GM23338 (cell line): Measurements from ENCODE around the gene MMS19. TPM values are rescaled to one million over a fixed set of nuclear protein-coding genes. Genes with fewer than 3 reads are reported as not detected.

ENCODE experiments used
- ATAC-seq: fragments of 200-7000 bp; cut with Tn5 transposase; 3 replicates; pipeline ENCODE4 v1.9.1; 2020
- DNase-seq: peaks from one replicate; pipeline ENCODE4 v3.0.0-alpha.2; 2015; ENCODE audit warnings: low spot score
- H2AFZ ChIP-seq: fragments of 200-600 bp; sonication (generic); 2 replicates; pipeline ENCODE4 v1.8.0; 2016; ENCODE audit warnings: antibody characterized with exemption, mild to moderate bottlenecking, moderate library complexity
- H3F3A ChIP-seq: fragments of 200-600 bp; sonication (generic); replicated peaks from 2 replicates; pipeline ENCODE4 v1.8.0; 2017; ENCODE audit warnings: antibody characterized with exemption, mixed run types, low read depth
- H3K27ac ChIP-seq: fragments of 200-600 bp; sonication (generic); 2 replicates; pipeline ENCODE4 v1.6.1; 2016; ENCODE audit warnings: low read depth
- H3K27me3 ChIP-seq: fragments of 200-600 bp; sonication (generic); 2 replicates; pipeline ENCODE4 v1.8.0; 2016; ENCODE audit warnings: mild to moderate bottlenecking, mixed run types, moderate library complexity; ENCODE audit not compliant: insufficient read depth
- H3K36me3 ChIP-seq: fragments of 200-600 bp; sonication (generic); 2 replicates; pipeline ENCODE4 v1.8.0; 2016; ENCODE audit warnings: mild to moderate bottlenecking; ENCODE audit not compliant: insufficient read depth
- H3K4me1 ChIP-seq: fragments of 200-600 bp; sonication (generic); 2 replicates; pipeline ENCODE4 v1.8.0; 2016; ENCODE audit warnings: mild to moderate bottlenecking, moderate library complexity; ENCODE audit not compliant: insufficient read depth
- H3K4me2 ChIP-seq: fragments of 200-600 bp; sonication (generic); 2 replicates; pipeline ENCODE4 v1.7.1; 2017; ENCODE audit warnings: mixed run types
- H3K4me3 ChIP-seq: fragments of 200-600 bp; sonication (generic); 2 replicates; pipeline ENCODE4 v1.6.1; 2016; ENCODE audit warnings: mixed run types
- H3K79me2 ChIP-seq: fragments of 200-600 bp; sonication (generic); replicated peaks from 2 replicates; pipeline ENCODE4 v1.8.0; 2017; ENCODE audit warnings: mild to moderate bottlenecking; ENCODE audit not compliant: insufficient read depth
- H3K9me2 ChIP-seq: fragments of 200-600 bp; sonication (generic); 2 replicates; pipeline ENCODE4 v1.8.0; 2017; ENCODE audit not compliant: insufficient read depth
- H4K20me1 ChIP-seq: fragments of 200-600 bp; sonication (generic); replicated peaks from 2 replicates; pipeline ENCODE4 v1.8.0; 2017; ENCODE audit warnings: mild to moderate bottlenecking; ENCODE audit not compliant: insufficient read depth
- H3K27ac Mint-ChIP-seq: 2 replicates; pipeline ENCODE4 v1.8.0; 2020; ENCODE audit warnings: inconsistent platforms, mild to moderate bottlenecking, moderate library complexity, mixed read lengths
- H3K27me3 Mint-ChIP-seq: 3 replicates; pipeline ENCODE4 v1.8.0; 2022; ENCODE audit warnings: low read depth, mild to moderate bottlenecking, moderate library complexity, mixed read lengths, inconsistent platforms; ENCODE audit not compliant: insufficient read depth, poor library complexity
- H3K36me3 Mint-ChIP-seq: 3 replicates; pipeline ENCODE4 v1.8.0; 2021; ENCODE audit warnings: low read depth, mild to moderate bottlenecking, inconsistent platforms, moderate library complexity, mixed read lengths
- H3K4me1 Mint-ChIP-seq: 3 replicates; pipeline ENCODE4 v1.8.0; 2020; ENCODE audit warnings: mild to moderate bottlenecking, inconsistent platforms, mixed read lengths
- H3K4me3 Mint-ChIP-seq: 3 replicates; pipeline ENCODE4 v1.8.0; 2021; ENCODE audit warnings: moderate library complexity, mild to moderate bottlenecking, inconsistent platforms, mixed read lengths
- H3K9me3 Mint-ChIP-seq: 3 replicates; pipeline ENCODE4 v1.8.0; 2020; ENCODE audit warnings: moderate library complexity, mild to moderate bottlenecking, inconsistent platforms, mixed read lengths
- CREB1 ChIP-seq: fragments of 250-450 bp; sonication (Bioruptor Pico); IDR thresholded peaks from 2 replicates; pipeline ENCODE4 v1.5.0; 2020; ENCODE audit warnings: low read depth, mild to moderate bottlenecking, moderate library complexity
- EZH2 ChIP-seq: fragments of 200-600 bp; sonication (generic); IDR thresholded peaks from one replicate; pipeline ENCODE4 v1.8.0; 2017; ENCODE audit warnings: antibody characterized with exemption, mild to moderate bottlenecking, low read depth; ENCODE audit not compliant: unreplicated experiment
- NANOG ChIP-seq: IDR thresholded peaks from 2 replicates; pipeline ENCODE4 v1.6.1; 2016; ENCODE audit warnings: antibody characterized with exemption, borderline replicate concordance
- POLR2AphosphoS5 ChIP-seq: IDR thresholded peaks from 2 replicates; pipeline ENCODE4 v1.6.1; 2016; ENCODE audit warnings: antibody characterized with exemption, low read depth
- STAT1 ChIP-seq: IDR thresholded peaks from one replicate; pipeline ENCODE4 v1.6.1; 2016; ENCODE audit warnings: antibody characterized with exemption; ENCODE audit not compliant: unreplicated experiment
- ZNF114 ChIP-seq: fragments of 250-450 bp; sonication (Bioruptor Pico); IDR thresholded peaks from 2 replicates; pipeline ENCODE4 v1.5.0; 2020; ENCODE audit warnings: mild to moderate bottlenecking, moderate library complexity
- ZNF331 ChIP-seq: fragments of 250-450 bp; sonication (Bioruptor Pico); IDR thresholded peaks from 2 replicates; pipeline ENCODE4 v1.5.0; 2020; ENCODE audit warnings: low read depth, mild to moderate bottlenecking, moderate library complexity
- polyA plus RNA-seq: library from polyadenylated mRNA; unstranded; fragments of >200 nt; fragmentation: Nextera tagmentation; extraction: Ambion mirVana; gene quantifications from 2 replicates; pipeline ENCODE4 v1.2.1, GENCODE V29; 2016
- total RNA-seq: library from RNA; depleted of rRNA; stranded (reverse); fragments of >200 nt; shearing (Covaris generic); gene quantifications from 2 replicates; pipeline ENCODE4 v1.2.3, GENCODE V29; 2014
- TF ChIP-seq, protein P1 (sequence below): IDR thresholded peaks from 2 replicates; pipeline ENCODE4 v1.6.1; 2016; ENCODE audit warnings: antibody characterized with exemption
- TF ChIP-seq, protein P2 (sequence below): fragments of 250-450 bp; sonication (Bioruptor Pico); IDR thresholded peaks from 2 replicates; pipeline ENCODE4 v1.5.0; 2020; ENCODE audit warnings: mild to moderate bottlenecking, moderate library complexity
- TF ChIP-seq, protein P3 (sequence below), 2 experiments: fragments of 200-600 bp in 1 of 2; sonication (generic) in 1 of 2; conservative IDR thresholded peaks; 2 replicates each; pipeline versions ENCODE4 v1.5.1 to v1.6.1; 2016 to 2017; ENCODE audit warnings: antibody characterized with exemption in 2 of 2, low read depth in 2 of 2, mild to moderate bottlenecking in 2 of 2, moderate library complexity in 1 of 2

Gene MMS19
- total and polyA plus RNA-seq, 2 experiments from 2014 or later, result 81.5 to 252 TPM

DNA sequence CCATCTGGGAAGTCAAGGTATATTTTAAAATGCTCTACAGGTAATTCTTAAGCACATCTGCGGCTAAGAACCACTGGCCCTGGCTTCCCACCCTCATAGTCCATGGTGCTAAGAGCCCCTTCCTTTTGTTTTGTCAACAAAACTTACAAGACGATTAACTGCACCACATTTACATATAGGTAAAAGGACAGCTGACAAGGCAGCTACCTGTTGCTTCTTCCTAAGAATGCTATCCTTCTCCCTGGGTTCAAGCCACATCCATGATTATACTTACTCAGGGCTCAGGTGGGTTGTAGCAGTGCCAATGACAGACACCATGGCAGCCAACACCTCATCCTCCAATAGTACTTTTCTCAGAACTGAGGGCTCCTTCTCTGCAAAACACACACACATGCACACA is 35.9 kb downstream of the MMS19 start:
- ATAC-seq (no peak), DNase-seq (no peak)
- TF ChIP-seq STAT1 (no peak), POLR2AphosphoS5 (no peak)
- TF ChIP-seq, protein P1, sequence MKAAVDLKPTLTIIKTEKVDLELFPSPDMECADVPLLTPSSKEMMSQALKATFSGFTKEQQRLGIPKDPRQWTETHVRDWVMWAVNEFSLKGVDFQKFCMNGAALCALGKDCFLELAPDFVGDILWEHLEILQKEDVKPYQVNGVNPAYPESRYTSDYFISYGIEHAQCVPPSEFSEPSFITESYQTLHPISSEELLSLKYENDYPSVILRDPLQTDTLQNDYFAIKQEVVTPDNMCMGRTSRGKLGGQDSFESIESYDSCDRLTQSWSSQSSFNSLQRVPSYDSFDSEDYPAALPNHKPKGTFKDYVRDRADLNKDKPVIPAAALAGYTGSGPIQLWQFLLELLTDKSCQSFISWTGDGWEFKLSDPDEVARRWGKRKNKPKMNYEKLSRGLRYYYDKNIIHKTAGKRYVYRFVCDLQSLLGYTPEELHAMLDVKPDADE, result no peak
- Mint-ChIP-seq H3K4me3 (no peak overlapping the region), H3K9me3 (no peaks in the 10 kb centered on the region), H3K4me1 (peaks cover 5% of the 10 kb centered on the region; the same call in 1 of the 3 replicates), H3K36me3 (peaks cover 93% of the 10 kb centered on the region), H3K27ac (no peak overlapping the region), H3K27me3 (peaks cover 12% of the 10 kb centered on the region)
- peaks cover 34% of the 10 kb centered on the region for H3F3A ChIP-seq
- no peaks in the 10 kb centered on the region for H3K4me1 ChIP-seq
- H3K36me3 ChIP-seq, result peaks cover 66% of the 10 kb centered on the region
- no peaks in the 10 kb centered on the region for H3K9me2 ChIP-seq
- H3K79me2 ChIP-seq, result no peaks in the 10 kb centered on the region
- H2AFZ ChIP-seq, result no peak overlapping the region
- H3K4me2 ChIP-seq, result no peak overlapping the region
- H3K4me3 ChIP-seq, result no peak overlapping the region
- H4K20me1 ChIP-seq, result peaks cover 9% of the 10 kb centered on the region
- H3K27ac ChIP-seq, result no peak overlapping the region
- no peaks in the 10 kb centered on the region for H3K27me3 ChIP-seq

DNA sequence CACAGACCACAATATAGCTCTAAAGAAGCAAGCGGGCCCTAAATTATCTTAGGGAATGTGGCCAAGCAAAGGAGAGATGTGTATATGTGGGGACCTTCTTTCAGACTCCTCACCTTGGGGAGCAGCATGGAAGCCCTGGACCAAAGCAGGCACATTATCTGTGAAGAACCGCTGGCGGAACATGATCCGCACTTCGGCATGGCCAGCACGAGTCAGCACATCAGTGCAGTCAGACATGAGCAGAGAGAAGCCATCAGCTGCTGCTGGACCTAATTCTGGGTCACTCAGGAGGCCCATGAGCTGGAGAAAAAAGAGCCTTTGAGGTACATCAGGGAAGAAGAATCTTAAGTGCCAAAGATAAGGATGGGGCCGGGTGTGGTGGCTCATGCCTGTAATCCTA is 38.3 kb downstream of the MMS19 start:
- Histone ChIP-seq H4K20me1 (peaks cover 17% of the 10 kb centered on the region), H3K36me3 (peaks cover 57% of the 10 kb centered on the region), H3K27ac (no peak overlapping the region), H3F3A (peaks cover 41% of the 10 kb centered on the region), H3K27me3 (no peaks in the 10 kb centered on the region), H3K79me2 (no peaks in the 10 kb centered on the region), H3K4me2 (no peak overlapping the region), H3K4me1 (no peaks in the 10 kb centered on the region), H2AFZ (no peak overlapping the region), H3K9me2 (no peaks in the 10 kb centered on the region), H3K4me3 (no peak overlapping the region)
- no peak overlapping the region for H3K27ac Mint-ChIP-seq
- no peak overlapping the region for H3K4me3 Mint-ChIP-seq
- H3K36me3 Mint-ChIP-seq, result peaks cover 92% of the 10 kb centered on the region
- H3K4me1 Mint-ChIP-seq, result peaks cover 5% of the 10 kb centered on the region; the same call in 1 of the 3 replicates
- peaks cover 12% of the 10 kb centered on the region for H3K27me3 Mint-ChIP-seq
- DNase-seq (no peak), ATAC-seq (no peak)
- no peaks in the 10 kb centered on the region for H3K9me3 Mint-ChIP-seq
- no peak for TF ChIP-seq CREB1 (CRISPR knock-in tag)
- no peak for TF ChIP-seq ZNF114 (CRISPR knock-in tag)
- no peak for TF ChIP-seq EZH2
- TF ChIP-seq ZNF331 (CRISPR knock-in tag), result no peak
- TF ChIP-seq, protein P1, result no peak
- TF ChIP-seq, protein P2, sequence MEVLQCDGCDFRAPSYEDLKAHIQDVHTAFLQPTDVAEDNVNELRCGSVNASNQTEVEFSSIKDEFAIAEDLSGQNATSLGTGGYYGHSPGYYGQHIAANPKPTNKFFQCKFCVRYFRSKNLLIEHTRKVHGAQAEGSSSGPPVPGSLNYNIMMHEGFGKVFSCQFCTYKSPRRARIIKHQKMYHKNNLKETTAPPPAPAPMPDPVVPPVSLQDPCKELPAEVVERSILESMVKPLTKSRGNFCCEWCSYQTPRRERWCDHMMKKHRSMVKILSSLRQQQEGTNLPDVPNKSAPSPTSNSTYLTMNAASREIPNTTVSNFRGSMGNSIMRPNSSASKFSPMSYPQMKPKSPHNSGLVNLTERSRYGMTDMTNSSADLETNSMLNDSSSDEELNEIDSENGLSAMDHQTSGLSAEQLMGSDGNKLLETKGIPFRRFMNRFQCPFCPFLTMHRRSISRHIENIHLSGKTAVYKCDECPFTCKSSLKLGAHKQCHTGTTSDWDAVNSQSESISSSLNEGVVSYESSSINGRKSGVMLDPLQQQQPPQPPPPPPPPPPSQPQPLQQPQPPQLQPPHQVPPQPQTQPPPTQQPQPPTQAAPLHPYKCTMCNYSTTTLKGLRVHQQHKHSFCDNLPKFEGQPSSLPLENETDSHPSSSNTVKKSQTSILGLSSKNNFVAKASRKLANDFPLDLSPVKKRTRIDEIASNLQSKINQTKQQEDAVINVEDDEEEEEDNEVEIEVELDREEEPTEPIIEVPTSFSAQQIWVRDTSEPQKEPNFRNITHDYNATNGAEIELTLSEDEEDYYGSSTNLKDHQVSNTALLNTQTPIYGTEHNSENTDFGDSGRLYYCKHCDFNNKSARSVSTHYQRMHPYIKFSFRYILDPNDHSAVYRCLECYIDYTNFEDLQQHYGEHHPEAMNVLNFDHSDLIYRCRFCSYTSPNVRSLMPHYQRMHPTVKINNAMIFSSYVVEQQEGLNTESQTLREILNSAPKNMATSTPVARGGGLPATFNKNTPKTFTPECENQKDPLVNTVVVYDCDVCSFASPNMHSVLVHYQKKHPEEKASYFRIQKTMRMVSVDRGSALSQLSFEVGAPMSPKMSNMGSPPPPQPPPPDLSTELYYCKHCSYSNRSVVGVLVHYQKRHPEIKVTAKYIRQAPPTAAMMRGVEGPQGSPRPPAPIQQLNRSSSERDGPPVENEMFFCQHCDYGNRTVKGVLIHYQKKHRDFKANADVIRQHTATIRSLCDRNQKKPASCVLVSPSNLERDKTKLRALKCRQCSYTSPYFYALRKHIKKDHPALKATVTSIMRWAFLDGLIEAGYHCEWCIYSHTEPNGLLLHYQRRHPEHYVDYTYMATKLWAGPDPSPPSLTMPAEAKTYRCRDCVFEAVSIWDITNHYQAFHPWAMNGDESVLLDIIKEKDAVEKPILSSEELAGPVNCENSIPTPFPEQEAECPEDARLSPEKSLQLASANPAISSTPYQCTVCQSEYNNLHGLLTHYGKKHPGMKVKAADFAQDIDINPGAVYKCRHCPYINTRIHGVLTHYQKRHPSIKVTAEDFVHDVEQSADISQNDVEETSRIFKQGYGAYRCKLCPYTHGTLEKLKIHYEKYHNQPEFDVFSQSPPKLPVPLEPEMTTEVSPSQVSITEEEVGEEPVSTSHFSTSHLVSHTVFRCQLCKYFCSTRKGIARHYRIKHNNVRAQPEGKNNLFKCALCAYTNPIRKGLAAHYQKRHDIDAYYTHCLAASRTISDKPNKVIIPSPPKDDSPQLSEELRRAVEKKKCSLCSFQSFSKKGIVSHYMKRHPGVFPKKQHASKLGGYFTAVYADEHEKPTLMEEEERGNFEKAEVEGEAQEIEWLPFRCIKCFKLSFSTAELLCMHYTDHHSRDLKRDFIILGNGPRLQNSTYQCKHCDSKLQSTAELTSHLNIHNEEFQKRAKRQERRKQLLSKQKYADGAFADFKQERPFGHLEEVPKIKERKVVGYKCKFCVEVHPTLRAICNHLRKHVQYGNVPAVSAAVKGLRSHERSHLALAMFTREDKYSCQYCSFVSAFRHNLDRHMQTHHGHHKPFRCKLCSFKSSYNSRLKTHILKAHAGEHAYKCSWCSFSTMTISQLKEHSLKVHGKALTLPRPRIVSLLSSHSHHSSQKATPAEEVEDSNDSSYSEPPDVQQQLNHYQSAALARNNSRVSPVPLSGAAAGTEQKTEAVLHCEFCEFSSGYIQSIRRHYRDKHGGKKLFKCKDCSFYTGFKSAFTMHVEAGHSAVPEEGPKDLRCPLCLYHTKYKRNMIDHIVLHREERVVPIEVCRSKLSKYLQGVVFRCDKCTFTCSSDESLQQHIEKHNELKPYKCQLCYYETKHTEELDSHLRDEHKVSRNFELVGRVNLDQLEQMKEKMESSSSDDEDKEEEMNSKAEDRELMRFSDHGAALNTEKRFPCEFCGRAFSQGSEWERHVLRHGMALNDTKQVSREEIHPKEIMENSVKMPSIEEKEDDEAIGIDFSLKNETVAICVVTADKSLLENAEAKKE (CRISPR knock-in tag), result no peak
- no peak for TF ChIP-seq NANOG
- TF ChIP-seq, protein P3, sequence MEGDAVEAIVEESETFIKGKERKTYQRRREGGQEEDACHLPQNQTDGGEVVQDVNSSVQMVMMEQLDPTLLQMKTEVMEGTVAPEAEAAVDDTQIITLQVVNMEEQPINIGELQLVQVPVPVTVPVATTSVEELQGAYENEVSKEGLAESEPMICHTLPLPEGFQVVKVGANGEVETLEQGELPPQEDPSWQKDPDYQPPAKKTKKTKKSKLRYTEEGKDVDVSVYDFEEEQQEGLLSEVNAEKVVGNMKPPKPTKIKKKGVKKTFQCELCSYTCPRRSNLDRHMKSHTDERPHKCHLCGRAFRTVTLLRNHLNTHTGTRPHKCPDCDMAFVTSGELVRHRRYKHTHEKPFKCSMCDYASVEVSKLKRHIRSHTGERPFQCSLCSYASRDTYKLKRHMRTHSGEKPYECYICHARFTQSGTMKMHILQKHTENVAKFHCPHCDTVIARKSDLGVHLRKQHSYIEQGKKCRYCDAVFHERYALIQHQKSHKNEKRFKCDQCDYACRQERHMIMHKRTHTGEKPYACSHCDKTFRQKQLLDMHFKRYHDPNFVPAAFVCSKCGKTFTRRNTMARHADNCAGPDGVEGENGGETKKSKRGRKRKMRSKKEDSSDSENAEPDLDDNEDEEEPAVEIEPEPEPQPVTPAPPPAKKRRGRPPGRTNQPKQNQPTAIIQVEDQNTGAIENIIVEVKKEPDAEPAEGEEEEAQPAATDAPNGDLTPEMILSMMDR (conservative IDR thresholded peaks at IDR 0.05; ENCODE audit: low read depth in 2 of 2), result no peak
